Adipocyte (in vitro differentiated cells): ENCODE results near the gene CASP3.

Experiments used
- DNase-seq: peaks from one replicate; pipeline ENCODE4 v3.0.0-alpha.2; 2015; ENCODE audit warnings: low read depth
- H3K27me3 ChIP-seq: replicated peaks from 2 replicates; pipeline ENCODE4 v1.7.0; 2013; ENCODE audit warnings: mild to moderate bottlenecking, low read length, moderate library complexity; ENCODE audit not compliant: control insufficient read depth, insufficient read depth
- H3K36me3 ChIP-seq: 2 replicates; pipeline ENCODE4 v1.7.0; 2013; ENCODE audit warnings: low read length, mild to moderate bottlenecking, moderate library complexity; ENCODE audit not compliant: control insufficient read depth, insufficient read depth, severe bottlenecking
- H3K4me1 ChIP-seq: 2 replicates; pipeline ENCODE4 v1.7.0; 2013; ENCODE audit warnings: mild to moderate bottlenecking, low read length, moderate library complexity; ENCODE audit not compliant: control insufficient read depth, insufficient read depth
- H3K4me3 ChIP-seq: 2 replicates; pipeline ENCODE4 v1.7.0; 2013; ENCODE audit warnings: mild to moderate bottlenecking, low read length, moderate library complexity
- H3K9ac ChIP-seq: 2 replicates; pipeline ENCODE4 v1.7.0; 2013; ENCODE audit warnings: mild to moderate bottlenecking, low read length, moderate library complexity
- H3K9me3 ChIP-seq: 2 replicates; pipeline ENCODE4 v1.7.0; 2013; ENCODE audit warnings: mild to moderate bottlenecking, low read length, moderate library complexity; ENCODE audit not compliant: control insufficient read depth

Gene CASP3

DNA sequence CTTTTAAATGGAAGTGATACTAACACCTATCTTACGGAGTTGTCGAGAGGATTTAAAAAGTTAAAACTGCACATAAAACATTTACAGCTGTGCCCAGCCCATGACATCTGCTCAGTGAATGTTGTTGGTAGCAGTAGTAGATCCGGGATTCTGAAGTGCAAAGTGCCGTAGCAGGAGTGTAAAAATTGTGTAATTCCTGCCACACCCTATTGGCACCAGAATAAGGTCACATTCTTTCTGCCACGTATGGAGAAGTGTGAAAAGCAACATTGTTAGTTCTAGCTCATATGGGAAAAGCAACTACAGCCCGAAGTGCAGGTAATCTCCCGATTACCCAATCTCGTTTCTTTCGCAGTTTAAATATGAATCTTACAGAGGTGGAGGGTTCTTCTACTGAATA lies 31.5 kb upstream of the CASP3 start:
- Histone ChIP-seq H3K27me3 (no peaks in the 10 kb centered on the region), H3K36me3 (peaks cover 13% of the 10 kb centered on the region), H3K4me3 (no peak overlapping the region), H3K9ac (no peak overlapping the region), H3K4me1 (peaks cover 6% of the 10 kb centered on the region), H3K9me3 (no peaks in the 10 kb centered on the region)
- DNase-seq: no peak

DNA sequence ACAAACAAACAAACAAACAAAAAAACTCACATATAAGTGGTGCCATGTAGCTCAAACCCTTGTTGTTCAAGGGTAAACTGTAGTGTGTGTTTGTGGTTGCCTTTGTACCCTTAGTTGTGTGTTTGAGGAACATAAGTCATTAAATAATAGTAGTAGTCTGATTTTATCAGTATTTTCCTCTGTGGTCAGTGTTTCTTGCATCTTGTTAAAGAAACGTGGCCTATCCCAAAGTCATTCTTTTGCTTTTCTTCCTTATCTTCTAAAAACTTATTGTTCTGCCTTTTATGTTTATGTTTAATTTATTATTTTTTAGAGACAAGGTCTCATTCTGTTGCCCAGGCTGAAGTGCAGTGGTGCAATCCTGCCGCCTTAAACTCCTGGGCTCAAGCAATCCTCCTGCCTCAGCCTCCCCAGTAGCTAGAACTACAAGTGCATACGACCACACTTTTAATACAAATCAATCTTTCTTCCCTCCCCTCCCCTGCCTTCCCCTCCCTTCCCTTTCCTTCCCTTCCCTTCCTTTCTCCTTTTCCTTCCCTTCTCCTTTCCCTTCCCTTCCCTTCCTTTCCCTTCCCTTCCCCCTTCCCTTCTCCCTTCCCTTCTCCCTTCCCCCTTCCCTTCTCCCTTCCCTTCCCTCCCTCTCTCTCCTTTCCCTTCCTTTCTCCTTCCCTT lies 26.7 kb upstream of the CASP3 start:
- no peaks in the 10 kb centered on the region for H3K9me3 ChIP-seq
- H3K4me3 ChIP-seq: no peak overlapping the region
- no peak overlapping the region for H3K9ac ChIP-seq
- H3K36me3 ChIP-seq: peaks cover 17% of the 10 kb centered on the region
- H3K27me3 ChIP-seq: no peaks in the 10 kb centered on the region
- DNase-seq: no peak
- peaks cover 13% of the 10 kb centered on the region for H3K4me1 ChIP-seq

DNA sequence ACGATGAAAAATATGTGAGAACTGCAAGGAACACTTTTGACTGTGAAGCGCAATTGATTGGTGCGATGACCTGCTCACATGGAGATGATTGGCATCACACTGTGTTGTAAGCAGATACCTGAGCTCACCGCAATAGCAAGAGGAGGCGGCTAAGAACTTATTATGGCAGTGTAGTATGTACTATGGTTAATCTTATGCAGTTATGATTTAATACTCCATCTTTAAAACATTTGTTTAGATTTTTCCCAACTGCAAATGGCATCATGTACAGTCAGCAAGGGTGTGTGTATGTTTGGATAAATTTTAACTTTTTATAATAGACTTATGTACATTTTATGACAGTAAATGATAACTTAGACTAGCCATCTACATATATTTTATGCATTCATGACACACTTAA lies 25.8 kb upstream of the CASP3 start:
- DNase-seq: no peak
- Histone ChIP-seq H3K27me3 (no peaks in the 10 kb centered on the region), H3K9ac (no peak overlapping the region), H3K4me3 (no peak overlapping the region), H3K4me1 (peaks cover 13% of the 10 kb centered on the region), H3K9me3 (no peaks in the 10 kb centered on the region), H3K36me3 (peaks cover 17% of the 10 kb centered on the region)

DNA sequence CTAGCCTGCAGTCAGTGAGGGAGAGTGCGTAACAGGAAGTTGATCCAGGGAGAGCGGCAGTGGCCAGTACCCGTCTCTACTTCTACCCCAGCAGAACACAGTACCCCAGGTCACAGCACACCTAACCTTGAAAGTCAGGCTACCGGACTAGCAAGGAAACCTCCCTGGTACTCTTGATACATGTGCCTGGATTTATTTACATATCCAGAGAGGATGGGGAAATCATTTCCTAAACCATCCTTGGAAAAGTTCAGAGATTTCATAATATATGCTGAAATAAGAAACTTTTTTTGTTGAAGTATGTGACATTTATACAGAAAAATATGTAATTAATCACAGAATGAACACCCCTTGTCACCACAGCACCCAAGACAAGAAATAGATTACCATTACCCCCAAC lies 24.8 kb upstream of the CASP3 start:
- H3K9ac ChIP-seq: peak overlapping the region; percentile 1
- H3K4me3 ChIP-seq: no peak overlapping the region
- H3K27me3 ChIP-seq: no peaks in the 10 kb centered on the region
- peaks cover 13% of the 10 kb centered on the region for H3K4me1 ChIP-seq
- peak; percentile 53 for DNase-seq
- no peaks in the 10 kb centered on the region for H3K9me3 ChIP-seq
- H3K36me3 ChIP-seq: peaks cover 23% of the 10 kb centered on the region

DNA sequence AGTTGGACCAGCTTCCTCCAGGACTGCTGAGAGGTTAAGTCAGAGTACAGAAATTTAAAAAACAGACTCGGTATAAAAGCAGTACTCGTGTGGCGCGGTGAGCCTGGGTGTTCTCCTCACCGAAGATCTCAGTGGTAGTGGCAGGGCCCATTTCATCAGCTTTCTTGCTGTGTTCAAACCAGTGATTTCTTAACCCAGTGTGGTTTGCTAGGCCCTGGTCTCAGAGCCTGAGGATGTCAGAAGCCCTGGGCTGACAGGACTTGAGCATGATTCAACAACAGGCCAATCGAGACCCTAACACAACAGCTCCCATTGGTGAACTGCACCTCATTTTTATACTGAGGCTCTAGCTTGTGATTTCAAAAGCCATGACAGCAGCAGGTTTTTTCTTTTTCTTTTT lies 23.5 kb upstream of the CASP3 start:
- Histone ChIP-seq H3K36me3 (peaks cover 30% of the 10 kb centered on the region), H3K4me3 (no peak overlapping the region), H3K27me3 (no peaks in the 10 kb centered on the region), H3K9me3 (no peaks in the 10 kb centered on the region), H3K9ac (no peak overlapping the region), H3K4me1 (peaks cover 13% of the 10 kb centered on the region)
- DNase-seq: no peak

DNA sequence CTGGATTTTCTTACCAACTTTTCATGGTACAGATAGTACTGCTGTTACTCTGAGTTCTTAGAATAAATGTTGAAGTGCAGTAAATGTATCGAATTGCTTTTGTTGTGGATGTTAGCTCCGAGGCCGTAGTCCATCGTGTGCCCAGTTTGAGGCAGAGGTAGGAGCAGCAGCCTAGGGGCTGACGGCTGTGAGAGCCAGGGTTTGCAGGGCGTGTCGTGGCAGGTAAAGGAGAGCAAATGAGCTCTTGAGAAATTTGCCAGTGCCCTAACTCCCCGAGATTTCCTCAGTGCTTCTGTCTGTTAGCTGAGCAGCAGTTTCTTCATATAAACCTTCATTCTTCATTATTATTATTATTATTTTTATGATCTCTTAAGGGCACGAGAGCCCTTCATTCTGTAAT lies 21.9 kb upstream of the CASP3 start:
- Histone ChIP-seq H3K27me3 (no peaks in the 10 kb centered on the region), H3K9me3 (no peaks in the 10 kb centered on the region), H3K9ac (no peak overlapping the region), H3K36me3 (peaks cover 40% of the 10 kb centered on the region), H3K4me1 (peaks cover 13% of the 10 kb centered on the region), H3K4me3 (no peak overlapping the region)
- no peak for DNase-seq

DNA sequence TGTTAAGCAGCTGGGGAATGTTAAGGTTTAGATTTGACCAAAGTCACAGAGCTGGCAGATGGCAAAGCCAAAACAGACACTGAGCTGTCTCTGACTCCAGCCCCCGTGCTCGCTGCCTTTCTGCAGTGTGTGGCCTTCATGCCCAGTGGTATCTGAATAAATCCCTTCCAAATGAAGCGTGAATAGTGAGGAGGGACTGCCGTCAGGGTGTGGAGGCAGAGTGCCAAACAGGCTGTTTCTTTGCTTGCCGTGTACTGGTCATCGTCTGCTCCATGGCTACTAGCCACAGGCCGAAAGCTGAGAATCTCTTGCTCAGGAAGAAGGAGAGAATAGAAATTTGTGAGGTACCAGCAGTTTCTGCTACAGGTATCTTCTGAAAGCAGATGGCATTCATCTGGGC lies 20.0 kb upstream of the CASP3 start:
- no peaks in the 10 kb centered on the region for H3K27me3 ChIP-seq
- H3K9ac ChIP-seq: no peak overlapping the region
- H3K36me3 ChIP-seq: peaks cover 36% of the 10 kb centered on the region
- H3K9me3 ChIP-seq: no peaks in the 10 kb centered on the region
- no peak overlapping the region for H3K4me3 ChIP-seq
- DNase-seq: no peak
- H3K4me1 ChIP-seq: peaks cover 6% of the 10 kb centered on the region

DNA sequence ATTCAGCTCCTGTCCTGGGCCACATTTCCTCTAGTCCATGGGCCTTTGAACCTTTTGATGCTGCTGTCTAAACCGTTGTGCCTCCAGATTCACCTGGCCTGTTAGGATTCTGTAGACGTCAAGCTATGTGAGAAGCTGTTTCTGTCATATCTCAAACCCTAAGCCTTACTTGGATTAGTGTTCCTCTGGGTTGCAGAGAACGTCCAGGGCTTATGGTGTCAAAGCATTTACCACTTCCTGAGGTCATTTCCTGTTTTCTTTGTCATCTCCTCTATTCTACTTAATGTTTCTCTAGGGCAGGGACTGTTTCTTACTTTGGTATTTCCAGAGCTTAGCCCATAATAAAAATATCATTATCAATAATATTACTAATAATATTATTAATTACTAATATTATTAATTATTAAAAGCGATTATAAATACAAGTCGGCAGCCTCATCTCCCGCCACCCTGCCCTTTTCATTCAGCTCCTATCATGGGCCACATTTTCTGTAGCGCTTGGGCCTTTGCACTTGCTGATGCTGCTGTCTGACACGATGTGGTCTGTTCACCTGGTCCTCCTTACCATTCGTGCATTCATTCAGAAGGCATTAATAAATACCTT lies 19.4 kb upstream of the CASP3 start:
- Histone ChIP-seq H3K4me1 (peaks cover 1% of the 10 kb centered on the region), H3K36me3 (peaks cover 36% of the 10 kb centered on the region), H3K27me3 (no peaks in the 10 kb centered on the region), H3K9me3 (no peaks in the 10 kb centered on the region), H3K4me3 (no peak overlapping the region), H3K9ac (no peak overlapping the region)
- no peak for DNase-seq

DNA sequence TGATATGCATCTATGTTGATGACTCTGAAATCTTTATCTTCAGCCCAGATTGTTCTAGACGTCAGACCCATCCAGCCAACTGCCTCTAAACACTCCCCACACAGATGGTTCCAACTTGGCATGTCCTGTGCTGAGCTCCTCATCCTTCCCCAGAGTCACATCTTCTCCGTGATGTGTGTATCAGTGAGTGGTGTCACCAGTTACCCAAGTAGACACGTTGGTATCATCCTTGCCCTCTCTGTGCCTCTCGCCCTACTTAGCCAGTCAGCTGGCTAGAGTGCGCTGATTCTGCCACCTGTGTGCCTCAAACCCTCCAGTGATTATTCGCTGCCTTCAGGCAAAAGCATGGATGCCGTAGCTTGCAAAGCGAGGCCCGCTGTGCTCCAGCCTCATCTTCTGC lies 18.8 kb upstream of the CASP3 start:
- H3K4me3 ChIP-seq: no peak overlapping the region
- peaks cover 36% of the 10 kb centered on the region for H3K36me3 ChIP-seq

DNA sequence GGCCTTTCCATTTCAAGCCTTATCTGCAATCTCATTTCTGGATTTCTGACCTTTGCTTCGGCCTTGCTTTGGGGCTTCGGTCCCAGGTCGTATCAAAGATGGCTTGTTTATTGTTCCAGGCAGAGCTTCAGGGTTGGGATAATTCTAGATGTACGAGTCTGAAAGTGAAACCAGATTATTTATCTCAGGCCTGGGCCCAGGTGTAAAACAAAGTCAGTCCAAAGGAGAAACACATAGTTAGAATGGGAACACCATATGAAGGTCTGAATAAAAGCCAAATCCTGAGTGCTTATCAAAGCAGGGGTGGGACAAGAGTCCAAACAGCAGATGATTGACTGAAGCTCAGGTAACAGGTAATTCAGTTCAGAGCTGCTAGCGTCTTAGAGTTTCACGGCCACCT lies 17.4 kb upstream of the CASP3 start:
- no peaks in the 10 kb centered on the region for H3K9me3 ChIP-seq
- no peak for DNase-seq
- no peak overlapping the region for H3K9ac ChIP-seq
- peaks cover 27% of the 10 kb centered on the region for H3K36me3 ChIP-seq
- no peaks in the 10 kb centered on the region for H3K27me3 ChIP-seq
- H3K4me3 ChIP-seq: no peak overlapping the region
- no peaks in the 10 kb centered on the region for H3K4me1 ChIP-seq

More for the DNA sequence above, 18.8 kb upstream of the CASP3 start:
- H3K9ac ChIP-seq: no peak overlapping the region
- no peaks in the 10 kb centered on the region for H3K9me3 ChIP-seq
- no peaks in the 10 kb centered on the region for H3K4me1 ChIP-seq
- DNase-seq: no peak
- H3K27me3 ChIP-seq: no peaks in the 10 kb centered on the region

DNA sequence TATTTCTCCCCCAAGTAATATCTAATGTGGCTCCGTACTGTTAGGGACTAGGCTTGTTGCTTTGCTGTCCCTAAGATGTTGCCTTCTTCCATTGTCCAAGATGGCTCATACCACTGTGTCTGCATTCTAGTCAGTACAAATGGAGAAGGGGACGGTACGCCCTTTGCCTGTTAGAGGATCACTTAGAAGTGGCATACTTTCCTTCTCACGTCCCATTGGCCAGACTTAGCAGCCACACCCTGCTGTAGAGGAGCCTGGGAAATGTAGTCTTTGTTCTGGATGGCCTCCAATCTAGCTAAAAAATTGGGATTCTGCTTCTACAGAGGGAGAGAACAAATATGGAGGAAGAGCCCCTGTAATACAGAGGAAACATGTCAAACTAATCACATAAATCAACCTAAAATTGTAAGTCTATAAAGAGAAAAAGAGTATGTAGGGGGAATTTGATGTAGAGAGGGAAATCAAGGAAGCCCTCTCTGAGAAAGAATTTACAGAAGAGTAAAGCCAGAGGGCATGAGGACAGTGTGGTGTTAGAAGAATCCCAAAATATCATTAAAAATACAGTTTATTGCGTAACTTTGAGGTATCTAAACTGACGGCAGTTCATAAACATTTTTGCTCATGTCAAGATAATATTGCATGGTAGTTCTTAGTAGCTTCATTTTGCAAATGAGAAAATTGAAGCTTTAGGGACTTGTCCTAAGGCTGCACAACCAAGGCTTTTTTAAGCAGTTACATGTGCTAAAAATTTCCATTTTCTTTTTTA lies 15.4 kb upstream of the CASP3 start:
- DNase-seq: no peak
- H3K9me3 ChIP-seq: no peaks in the 10 kb centered on the region
- H3K4me1 ChIP-seq: no peaks in the 10 kb centered on the region
- H3K36me3 ChIP-seq: peaks cover 36% of the 10 kb centered on the region
- no peak overlapping the region for H3K9ac ChIP-seq
- H3K4me3 ChIP-seq: no peak overlapping the region
- no peaks in the 10 kb centered on the region for H3K27me3 ChIP-seq
